Measurements from ENCODE around the gene KCNJ6.

DNA sequence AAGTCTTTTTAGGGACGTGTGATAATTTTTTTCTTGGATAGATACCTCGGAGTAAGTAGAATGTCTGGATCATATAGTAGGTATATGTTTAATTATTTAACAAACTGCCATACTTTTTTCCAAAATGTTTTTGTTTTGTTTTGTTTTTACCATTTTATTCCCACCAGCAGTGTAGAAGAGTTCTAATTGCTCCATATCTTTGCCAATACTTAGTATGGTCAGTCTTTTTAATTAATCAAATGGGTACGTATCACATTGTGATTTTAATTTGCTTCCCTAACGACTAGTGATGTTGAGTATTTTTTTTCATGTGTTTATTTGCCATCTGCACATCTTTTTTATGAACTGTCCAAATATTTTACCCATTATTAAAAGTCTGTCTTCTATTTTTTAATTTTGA lies 23.6 kb upstream of the KCNJ6 start:
- TF ChIP-seq, protein P1, sequence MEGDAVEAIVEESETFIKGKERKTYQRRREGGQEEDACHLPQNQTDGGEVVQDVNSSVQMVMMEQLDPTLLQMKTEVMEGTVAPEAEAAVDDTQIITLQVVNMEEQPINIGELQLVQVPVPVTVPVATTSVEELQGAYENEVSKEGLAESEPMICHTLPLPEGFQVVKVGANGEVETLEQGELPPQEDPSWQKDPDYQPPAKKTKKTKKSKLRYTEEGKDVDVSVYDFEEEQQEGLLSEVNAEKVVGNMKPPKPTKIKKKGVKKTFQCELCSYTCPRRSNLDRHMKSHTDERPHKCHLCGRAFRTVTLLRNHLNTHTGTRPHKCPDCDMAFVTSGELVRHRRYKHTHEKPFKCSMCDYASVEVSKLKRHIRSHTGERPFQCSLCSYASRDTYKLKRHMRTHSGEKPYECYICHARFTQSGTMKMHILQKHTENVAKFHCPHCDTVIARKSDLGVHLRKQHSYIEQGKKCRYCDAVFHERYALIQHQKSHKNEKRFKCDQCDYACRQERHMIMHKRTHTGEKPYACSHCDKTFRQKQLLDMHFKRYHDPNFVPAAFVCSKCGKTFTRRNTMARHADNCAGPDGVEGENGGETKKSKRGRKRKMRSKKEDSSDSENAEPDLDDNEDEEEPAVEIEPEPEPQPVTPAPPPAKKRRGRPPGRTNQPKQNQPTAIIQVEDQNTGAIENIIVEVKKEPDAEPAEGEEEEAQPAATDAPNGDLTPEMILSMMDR (IDR thresholded peaks at IDR 0.05; ENCODE audit: insufficient read depth, low read length, poor library complexity, severe bottlenecking), result no peak
- no peak for TF ChIP-seq EZH2phosphoT487 (conservative IDR thresholded peaks at IDR 0.05; ENCODE audit: low read length)

All from SU-DHL-6 (cell line).